K562 (cell line): Measurements from ENCODE around the gene ATXN10. TPM values are rescaled to one million over a fixed set of nuclear protein-coding genes. Genes with fewer than 3 reads are reported as not detected.

Experiments
- FOXM1 ChIP-seq, 2 experiments: fragments of 450-650 bp in 1 of 2; sonication (generic) in 1 of 2; formaldehyde crosslinking in 1 of 2; IDR thresholded peaks; 2 replicates each; pipeline versions ENCODE4 v1.6.1 to v1.9.0; 2017 to 2022; ENCODE audit warnings: low read depth in 2 of 2, mild to moderate bottlenecking in 2 of 2, missing genetic modification reagents in 1 of 2, moderate library complexity in 1 of 2
- GTF3C2 ChIP-seq: IDR thresholded peaks from 3 replicates; pipeline ENCODE4 v1.6.1; 2011; ENCODE audit warnings: borderline replicate concordance, mild to moderate bottlenecking, moderate library complexity; ENCODE audit not compliant: insufficient read length; ENCODE audit errors: extremely low read depth
- HDAC6 ChIP-seq: IDR thresholded peaks from 2 replicates; pipeline ENCODE4 v1.6.1; 2012; ENCODE audit warnings: low read depth, mild to moderate bottlenecking, control low read depth, inconsistent platforms, low read length, moderate library complexity
- MEIS2 ChIP-seq: fragments of 450-650 bp; IDR thresholded peaks from 2 replicates; pipeline ENCODE4 v1.6.1; 2014; ENCODE audit warnings: mild to moderate bottlenecking; ENCODE audit not compliant: partially characterized antibody
- RB1 ChIP-seq: fragments of 450-650 bp; IDR thresholded peaks from 2 replicates; pipeline ENCODE4 v1.6.1; 2017; ENCODE audit warnings: low read depth, mild to moderate bottlenecking
- TARDBP ChIP-seq: fragments of 450-650 bp; IDR thresholded peaks from 2 replicates; pipeline ENCODE4 v1.6.1; 2016
- VEZF1 ChIP-seq: fragments of 200-800 bp; sonication (Bioruptor generic); IDR thresholded peaks from 2 replicates; pipeline ENCODE4 v1.6.1; 2017; ENCODE audit warnings: missing genetic modification characterization, missing compliant biosample characterization
- ZNF197 ChIP-seq: fragments of 200-800 bp; sonication (Bioruptor generic); IDR thresholded peaks from 2 replicates; pipeline ENCODE4 v1.6.1; 2016; ENCODE audit warnings: low read depth, missing genetic modification characterization, missing compliant biosample characterization
- ZNF324 ChIP-seq: fragments of 250-450 bp; sonication (Bioruptor Pico); IDR thresholded peaks from 2 replicates; pipeline ENCODE4 v1.4.0; 2020; ENCODE audit warnings: mild to moderate bottlenecking
- ZNF551 ChIP-seq: fragments of 250-450 bp; sonication (Bioruptor Pico); IDR thresholded peaks from 2 replicates; pipeline ENCODE4 v1.5.0; 2021; ENCODE audit warnings: mild to moderate bottlenecking, moderate library complexity
- polyA plus RNA-seq, 8 experiments: library from polyadenylated mRNA; depleted of rRNA in 4 of 8; stranded (reverse) in 5 of 8; unstranded in 3 of 8; fragments of >200 nt; fragmentation: Nextera tagmentation in 2 of 8; fragmentation: Illumina TruSeq in 1 of 8; extraction: Ambion mirVana in 2 of 8; extraction: Trizol in 1 of 8; gene quantifications; 2 replicates each; pipeline versions ENCODE4 v1.2.1 to v1.2.3, GENCODE V29; 2011 to 2014; ENCODE audit warnings: inconsistent platforms in 1 of 8, missing spikeins in 1 of 8
- total RNA-seq, 7 experiments: library from RNA; depleted of rRNA in 6 of 7; stranded (reverse); fragments of >200 nt in 6 of 7; fragmentation: Illumina TruSeq in 2 of 7; extraction: Trizol in 2 of 7; gene quantifications; 2 replicates each; pipeline versions ENCODE4 v1.2.1 to v1.2.3, GENCODE V29; 2011 to 2021; ENCODE audit warnings: low replicate concordance in 1 of 7

The ATXN10 gene
- total and polyA plus RNA-seq, 9 of the 15 experiments (the other 6 are each of a cell fraction or from before 2014, with no cell fraction given), result 11.5 to 190 (median 33.6) TPM

GRCh38 chr22:45709866-45710265 is 38.2 kb downstream of the ATXN10 start (continued):
- no peak for TF ChIP-seq MEIS2
- TF ChIP-seq VEZF1 (CRISPR knock-in tag), result no peak
- no peak for TF ChIP-seq ZNF324 (CRISPR knock-in tag)
- no peak for TF ChIP-seq TARDBP
- no peak for TF ChIP-seq FOXM1 (IDR thresholded peaks at IDR 0.05; ENCODE audit: low read depth)
- no peak for TF ChIP-seq FOXM1 (CRISPR knock-in tag; IDR thresholded peaks at IDR 0.05; ENCODE audit: low read depth)
- TF ChIP-seq ZNF197 (CRISPR knock-in tag), result no peak
- no peak for TF ChIP-seq ZNF551 (CRISPR knock-in tag)
- TF ChIP-seq RB1, result no peak
- no peak for TF ChIP-seq GTF3C2
- TF ChIP-seq HDAC6, result no peak
